HG03108 (cell line): Measurements from ENCODE around the gene KCTD19.

Experiments used
- ATAC-seq: cut with Tn5 transposase; IDR thresholded peaks from one replicate; pipeline ENCODE4 v1.9.1; 2021; ENCODE audit warnings: moderate library complexity; ENCODE audit not compliant: unreplicated experiment

The KCTD19 gene

DNA sequence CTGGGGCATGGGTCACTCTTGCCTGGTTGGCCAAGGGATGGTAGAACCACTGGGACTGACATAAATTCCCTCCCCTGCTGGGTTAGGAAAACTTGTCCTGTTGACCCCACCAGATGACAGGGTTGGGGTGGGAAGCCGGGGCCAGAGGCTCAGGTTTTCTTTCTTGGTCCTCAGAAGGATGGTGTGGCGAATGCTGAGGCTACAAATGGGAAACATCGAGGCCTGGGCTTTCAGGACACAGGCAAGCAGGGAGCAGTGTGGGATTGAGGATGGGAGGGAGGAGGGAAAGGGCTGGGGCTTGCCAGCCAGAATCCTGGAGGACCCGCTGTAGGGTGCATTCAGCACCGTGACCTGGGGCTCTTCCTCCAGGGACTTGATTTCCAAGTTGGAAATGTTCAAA is 61.7 kb downstream of the KCTD19 start:
- ATAC-seq, result no peak

- ATAC-seq, result no peak
Measured at GRCh38 chr16:67264277-67264676, 62.3 kb downstream of the KCTD19 start.

DNA sequence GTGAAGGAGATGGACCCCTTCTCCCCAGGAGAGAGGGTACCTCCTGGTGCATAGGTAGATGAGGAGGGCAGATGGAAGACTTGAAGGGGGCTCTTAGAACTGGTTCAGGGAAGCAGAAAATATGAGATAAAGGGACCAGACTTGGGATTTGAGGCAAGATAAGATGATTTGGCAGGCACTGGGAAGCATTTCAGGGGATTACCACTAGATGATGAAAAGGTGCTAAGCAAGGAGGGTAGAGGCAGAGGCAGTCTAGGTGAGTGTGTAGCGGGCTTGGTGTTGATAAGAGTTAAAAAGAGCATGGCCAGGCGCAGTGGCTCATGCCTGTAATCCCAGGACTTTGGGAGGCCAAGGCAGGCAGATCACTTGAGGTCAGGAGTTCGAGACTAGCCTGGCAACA is 63.3 kb downstream of the KCTD19 start:
- no peak for ATAC-seq

DNA sequence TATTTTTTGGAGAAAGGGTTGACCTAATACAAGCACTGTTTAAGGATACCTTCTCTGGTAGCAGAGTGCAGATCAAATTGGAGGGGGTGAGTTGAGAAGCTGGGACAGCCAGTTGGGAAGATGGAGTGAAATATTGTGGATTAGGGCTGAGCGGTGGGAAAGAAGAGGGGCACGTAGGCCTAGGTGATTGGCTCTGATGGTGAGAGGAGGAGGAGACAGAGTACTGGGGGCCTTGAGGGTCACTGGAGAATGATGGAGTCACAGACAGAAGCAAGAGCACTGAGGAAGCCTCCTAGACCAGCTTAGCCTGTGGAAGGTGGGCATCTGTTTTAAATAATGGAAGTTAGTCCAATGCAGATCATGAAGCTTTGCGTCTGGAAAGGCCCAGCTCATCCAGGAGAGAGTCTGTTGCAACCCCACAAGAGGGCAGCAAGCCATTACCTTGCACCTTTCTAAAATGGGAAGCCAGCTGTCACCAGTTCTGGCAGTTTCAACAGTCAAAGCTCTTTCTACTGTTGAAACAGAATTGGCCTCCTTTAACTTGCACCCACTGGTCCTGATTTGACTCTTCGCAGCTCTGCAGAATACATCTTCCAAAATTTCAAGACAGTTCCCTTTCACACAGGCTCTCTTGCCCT is 66.0 kb downstream of the KCTD19 start:
- ATAC-seq, result no peak

- no peak for ATAC-seq
Measured at GRCh38 chr16:67259705-67260104, 66.8 kb downstream of the KCTD19 start.

- ATAC-seq, result no peak
Measured at GRCh38 chr16:67258161-67258835, 68.2 kb downstream of the KCTD19 start.

DNA sequence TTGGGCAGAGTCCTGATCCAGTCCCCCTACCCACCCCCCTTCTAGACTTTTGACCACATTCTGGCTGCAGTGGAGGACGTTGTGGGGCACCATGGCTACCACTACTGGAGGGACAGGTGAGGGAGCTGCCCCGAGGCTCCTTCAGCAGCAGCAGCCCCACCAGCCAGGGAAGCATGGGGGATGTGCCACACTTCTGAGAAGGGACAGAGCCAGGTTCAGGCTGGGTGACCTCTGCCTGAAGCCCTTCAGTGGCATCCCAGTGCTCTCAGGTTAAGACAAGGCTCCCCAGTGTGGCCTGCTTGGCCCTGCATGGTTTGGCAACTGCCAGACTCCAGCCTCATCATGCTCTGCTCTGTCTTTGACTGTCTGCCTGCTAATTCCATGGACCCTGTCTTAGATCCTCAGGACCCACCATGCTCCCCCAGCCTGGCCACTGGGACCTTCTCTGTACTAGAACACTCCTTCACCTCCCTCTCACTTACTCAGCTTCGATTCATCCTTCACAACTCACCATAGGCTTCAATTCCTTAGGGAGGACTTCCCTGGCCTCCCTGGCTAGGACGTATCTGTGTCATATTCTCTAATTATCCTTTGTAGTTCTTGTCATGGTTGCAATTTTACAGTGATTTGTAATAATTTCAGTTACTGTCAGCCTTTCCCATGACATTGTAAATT is 68.9 kb downstream of the KCTD19 start:
- ATAC-seq, result no peak

- ATAC-seq, result no peak
Measured at GRCh38 chr16:67256701-67257230, 69.8 kb downstream of the KCTD19 start.

- no peak for ATAC-seq
Measured at GRCh38 chr16:67255553-67256221, 70.9 kb downstream of the KCTD19 start.

DNA sequence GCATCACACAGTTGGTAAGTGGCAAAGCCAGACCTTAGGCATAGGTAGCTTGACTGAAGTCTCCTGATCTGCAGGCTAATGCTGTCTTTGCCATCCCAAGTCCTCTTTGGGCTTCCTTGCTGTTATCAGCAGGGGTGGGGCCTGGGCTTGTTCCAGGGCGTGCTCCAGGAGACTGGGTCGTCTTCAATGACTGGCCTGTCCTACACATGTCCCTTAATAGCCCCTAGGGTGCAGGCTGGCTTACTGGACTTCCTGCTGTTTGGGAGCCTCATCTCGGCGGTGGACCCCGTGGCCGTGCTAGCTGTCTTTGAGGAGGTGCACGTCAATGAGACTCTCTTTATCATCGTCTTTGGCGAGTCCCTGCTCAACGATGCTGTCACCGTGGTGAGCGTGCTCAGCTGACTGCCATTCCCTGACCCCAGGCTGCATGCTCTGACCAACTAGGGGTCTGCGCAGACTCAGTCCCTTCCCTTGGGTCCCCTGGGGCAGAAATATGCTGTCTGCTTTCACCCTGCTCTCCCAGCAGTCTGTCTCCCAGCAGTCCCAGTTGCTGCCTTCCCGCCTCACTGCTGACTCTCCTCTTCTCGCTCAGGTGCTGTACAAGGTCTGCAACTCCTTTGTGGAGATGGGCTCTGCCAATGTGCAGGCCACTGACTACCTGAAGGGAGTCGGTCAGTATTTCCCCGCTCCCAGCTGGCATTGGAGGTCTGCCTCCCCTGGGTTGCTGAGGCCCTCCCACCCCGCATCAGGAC is 71.6 kb downstream of the KCTD19 start:
- ATAC-seq, result no peak

DNA sequence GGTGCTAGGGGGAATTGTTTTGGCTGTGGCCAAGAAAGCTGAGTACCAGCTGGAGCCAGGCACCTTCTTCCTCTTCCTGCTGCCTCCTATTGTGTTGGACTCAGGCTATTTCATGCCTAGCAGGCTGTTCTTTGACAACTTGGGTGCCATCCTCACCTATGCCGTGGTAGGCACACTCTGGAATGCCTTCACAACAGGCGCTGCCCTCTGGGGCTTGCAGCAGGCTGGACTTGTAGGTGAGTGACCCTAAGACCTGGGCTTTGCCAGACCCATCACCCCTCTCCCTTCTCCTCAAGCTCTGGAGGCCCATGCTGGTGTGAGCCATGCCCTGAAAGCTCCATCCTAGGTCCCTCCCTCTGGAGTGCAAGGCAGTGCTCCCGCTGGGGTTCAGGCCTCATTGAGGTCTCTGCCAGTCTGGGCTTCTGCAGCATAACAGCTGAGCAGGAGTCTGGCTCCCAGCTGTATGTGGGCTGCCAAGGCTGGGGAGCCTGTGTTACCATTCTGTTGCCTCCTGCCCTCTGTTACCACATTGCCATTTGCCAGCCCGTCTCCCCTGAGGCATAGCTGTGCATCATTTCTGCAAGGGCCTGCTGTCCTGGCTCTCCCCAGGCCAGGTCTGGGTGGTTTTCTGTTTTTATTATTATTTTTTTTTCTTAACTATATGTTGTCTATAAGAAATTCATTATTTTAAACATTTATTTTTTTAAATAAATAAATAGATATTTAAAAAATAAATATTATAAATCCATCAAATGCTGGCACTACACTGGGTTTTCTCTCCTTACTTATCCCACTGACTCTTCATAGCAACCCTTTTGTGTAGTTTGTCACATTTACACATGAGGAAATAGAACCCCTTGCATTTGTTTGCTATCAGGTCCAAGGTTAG is 73.7 kb downstream of the KCTD19 start:
- no peak for ATAC-seq

GRCh38 chr16:67250045-67250327 is 76.6 kb downstream of the KCTD19 start:
- no peak for ATAC-seq

GRCh38 chr16:67249178-67250044 is 77.1 kb downstream of the KCTD19 start:
- ATAC-seq, result no peak

GRCh38 chr16:67248401-67249177 is 78.0 kb downstream of the KCTD19 start, which contains the start of gene SLC9A5:
Gene SLC9A5, plus strand, starts transcription at chr16:67248979. Its CDS starts 36 bp downstream, at chr16:67249015.
- no peak for ATAC-seq

GRCh38 chr16:67248073-67248400 is 78.5 kb downstream of the KCTD19 start:
- no peak for ATAC-seq

DNA sequence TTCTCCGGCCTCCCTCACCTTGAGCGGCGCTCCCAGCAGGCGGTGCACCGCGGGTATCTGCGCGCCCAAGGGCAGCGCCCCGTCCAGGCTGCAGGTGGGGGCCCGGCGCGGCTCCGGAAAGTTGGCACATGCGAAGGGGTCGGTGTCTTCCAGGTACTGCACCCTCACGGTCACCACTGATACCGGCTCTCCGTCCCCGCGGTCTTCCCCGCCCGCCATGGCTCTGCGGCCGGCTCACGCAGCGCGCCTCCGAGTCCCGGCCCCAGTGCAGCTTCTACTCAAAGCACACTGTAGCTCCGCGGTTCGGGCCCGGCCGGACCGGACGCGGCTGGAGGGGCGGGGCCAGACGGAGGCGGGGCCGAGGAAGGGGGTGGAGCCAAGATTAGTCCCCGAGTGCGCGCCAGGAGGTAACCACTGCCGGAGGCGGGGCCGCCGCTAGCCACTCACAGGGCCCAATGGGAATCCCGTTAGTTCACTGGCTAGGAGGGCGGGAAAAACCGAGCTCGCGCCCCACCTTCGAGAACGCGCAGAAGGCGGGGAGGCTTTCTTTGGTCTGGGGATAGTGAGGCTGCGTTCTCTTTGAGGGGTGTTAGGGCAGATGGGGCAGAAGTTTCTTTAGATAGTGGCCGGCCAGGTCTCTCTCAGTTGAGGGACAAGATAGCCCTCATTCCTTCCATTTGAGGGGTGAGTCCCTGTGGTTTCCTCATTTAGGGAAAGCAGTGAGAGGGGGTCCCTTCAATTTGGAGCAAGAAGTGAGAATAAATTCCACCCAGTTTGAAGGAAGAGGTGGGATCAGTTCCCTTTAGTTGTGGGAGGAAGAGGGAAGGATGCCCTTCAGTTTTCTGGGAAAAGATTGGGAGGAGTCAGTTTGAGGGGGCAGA is 79.1 kb downstream of the KCTD19 start, which contains the start of gene FHOD1:
FHOD1 (minus strand) TSS at position 290 of the 881 bp plus-strand sequence; CDS start at position 219, 71 bp downstream.
- ATAC-seq, result peak; percentile 37

GRCh38 chr16:67246756-67247191 is 79.8 kb downstream of the KCTD19 start:
- ATAC-seq, result peak; percentile 11
